GM12892 (cell line): ENCODE measurements around the gene BCL11B.

Source experiments
- POLR2A ChIP-seq: IDR thresholded peaks from 2 replicates; pipeline ENCODE4 v1.6.1; 2011; ENCODE audit warnings: low read depth, low read length, control low read depth
- POLR2AphosphoS5 ChIP-seq: IDR thresholded peaks from 2 replicates; pipeline ENCODE4 v1.6.1; 2011; ENCODE audit warnings: low read depth, low read length, control low read depth

DNA sequence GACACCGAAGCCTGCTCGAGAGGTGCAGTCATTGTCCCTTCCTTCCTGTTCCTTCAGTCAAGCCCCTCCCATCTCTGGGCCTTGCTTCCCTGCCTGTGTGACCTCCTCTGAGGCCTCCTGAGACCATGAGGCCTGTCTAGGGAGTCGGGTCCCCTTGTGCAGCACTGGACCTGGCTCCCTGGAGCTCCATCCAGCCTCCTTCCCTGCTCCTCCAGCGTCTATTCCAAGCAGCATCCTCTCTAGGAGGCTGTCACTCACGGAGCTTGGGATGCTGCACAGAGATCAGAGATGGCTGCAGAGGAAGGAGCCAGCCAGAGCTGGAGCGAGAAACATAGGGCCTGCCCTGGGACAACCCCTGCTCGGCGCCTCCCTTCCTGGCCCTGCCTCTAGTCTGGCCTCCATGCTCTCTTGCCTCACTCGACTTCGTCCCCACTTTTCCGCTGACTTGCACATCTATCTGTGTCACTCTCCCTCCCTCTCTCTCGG lies 142.7 kb downstream of the BCL11B start:
- no peak for TF ChIP-seq POLR2A
- TF ChIP-seq POLR2AphosphoS5: no peak
